AG04450 (cell line): Measurements from ENCODE around the gene CRYBA2. TPM values are rescaled to one million over a fixed set of nuclear protein-coding genes. Genes with fewer than 3 reads are reported as not detected.

Experiments used
- CTCF ChIA-PET: fragments of 300-600, 350-600 bp; formaldehyde crosslinking; extraction: SDS; loops from one replicate; lab custom pipeline; 2022; ENCODE audit warnings: antibody characterized with exemption, inconsistent platforms; lab: Charles Lee
- POLR2A ChIA-PET: fragments of 350-600 bp; formaldehyde crosslinking; extraction: SDS; loops from one replicate; lab custom pipeline; 2021; ENCODE audit warnings: antibody characterized with exemption, inconsistent platforms; lab: Yijun Ruan, JAX
- DNase-seq: peaks from one replicate; pipeline ENCODE4 v3.0.0-alpha.2; 2011; ENCODE audit warnings: low read depth, low spot score
- H3K27ac ChIP-seq: one replicate; pipeline ENCODE4 v1.5.1; 2012; ENCODE audit warnings: low read depth, low read length, control low read depth
- H3K27me3 ChIP-seq: one replicate; pipeline ENCODE4 v1.6.0; 2012; ENCODE audit warnings: low read length; ENCODE audit not compliant: control insufficient read depth, insufficient read depth
- H3K4me3 ChIP-seq: 2 replicates; pipeline ENCODE4 v1.5.1; 2011; ENCODE audit warnings: mild to moderate bottlenecking, low read depth, low read length, control low read depth
- H3K9me3 ChIP-seq: 2 replicates; pipeline ENCODE4 v1.5.1; 2012; ENCODE audit warnings: low read length; ENCODE audit not compliant: control insufficient read depth, insufficient read depth
- CTCF ChIP-seq: IDR thresholded peaks from 2 replicates; pipeline ENCODE4 v1.5.1; 2011; ENCODE audit warnings: low read depth, low read length, control low read depth, inconsistent platforms
- polyA minus RNA-seq: library from RNA; depleted of rRNA, polyadenylated mRNA; stranded (reverse); fragments of >200 nt; gene quantifications from 2 replicates; pipeline ENCODE4 v1.2.3, GENCODE V29; 2011; rRNA and poly(A)+ RNA removed
- polyA plus RNA-seq: library from polyadenylated mRNA; depleted of rRNA; stranded (reverse); fragments of >200 nt; gene quantifications from 2 replicates; pipeline ENCODE4 v1.2.3, GENCODE V29; 2011; rRNA removed

Gene CRYBA2
- polyA plus RNA-seq, result 0.19 TPM in 1 of 2 replicates, not detected in the other
- polyA minus RNA-seq, result not detected in 2 replicates

GRCh38 chr2:218993345-218994315, at the start of gene CRYBA2:
Gene CRYBA2 (minus strand): TSS chr2:218993422. CDS start chr2:218993176, 246 bp downstream.
- peak; percentile 11; the same call in 1 of the 2 replicates for TF ChIP-seq CTCF
- peaks cover 83% of the 10 kb centered on the region for H3K27me3 ChIP-seq
- CTCF ChIA-PET, result interaction anchor here (0.6 to 1.9 kb wide), 6 partner anchors 12 to 218 kb away, joined by 3 to 17 read pairs (median 4); no protein-coding TSS in a partner anchor
- H3K9me3 ChIP-seq, result no peaks in the 10 kb centered on the region; the same call in 1 of the 2 replicates
- DNase-seq, result no peak
- no peak within 1 kb of the TSS for H3K27ac ChIP-seq
- peak within 1 kb of the TSS; percentile 34 for H3K4me3 ChIP-seq
- POLR2A ChIA-PET, result no interaction called here

GRCh38 chr2:219042750-219043149, 49.5 kb upstream of the CRYBA2 start:
- POLR2A ChIA-PET, result no interaction called here
- no peaks in the 10 kb centered on the region for H3K9me3 ChIP-seq
- CTCF ChIA-PET, result interaction anchor here (0.8 to 4.5 kb wide), 3 partner anchors 13 to 47 kb away, joined by 4 to 28 read pairs (median 13); no protein-coding TSS in a partner anchor
- peaks cover 26% of the 10 kb centered on the region for H3K27me3 ChIP-seq
- no peak overlapping the region for H3K27ac ChIP-seq
- H3K4me3 ChIP-seq, result no peak overlapping the region
- no peak for DNase-seq
- no peak for TF ChIP-seq CTCF

GRCh38 chr2:219042157-219042556, 48.9 kb upstream of the CRYBA2 start:
- H3K27me3 ChIP-seq, result peaks cover 26% of the 10 kb centered on the region
- H3K4me3 ChIP-seq, result no peak overlapping the region
- ChIA-PET POLR2A (no interaction called here), CTCF (interaction anchor here (0.8 to 4.5 kb wide), 5 partner anchors 12 to 112 kb away, joined by 3 to 28 read pairs (median 4); no protein-coding TSS in a partner anchor)
- no peak overlapping the region for H3K27ac ChIP-seq
- no peak for DNase-seq
- TF ChIP-seq CTCF, result no peak
- no peaks in the 10 kb centered on the region for H3K9me3 ChIP-seq

- no peak for TF ChIP-seq CTCF
- Histone ChIP-seq H3K27me3 (peaks cover 26% of the 10 kb centered on the region), H3K9me3 (no peaks in the 10 kb centered on the region), H3K27ac (no peak within 1 kb of the TSS), H3K4me3 (peak within 1 kb of the TSS; percentile 64)
- DNase-seq, result peak; percentile 20
- ChIA-PET CTCF (interaction anchor here (1.4 to 4.5 kb wide), 5 partner anchors 11 to 113 kb away, joined by 3 to 28 read pairs (median 4); no protein-coding TSS in a partner anchor), POLR2A (no interaction called here)
Observed at GRCh38 chr2:219041252-219041651, 48.0 kb upstream of the CRYBA2 start, which contains the start of gene CFAP65. Gene CFAP65 (minus strand): TSS chr2:219041516. CDS start chr2:219039048, 2,468 bp downstream.
